Cardiac septum (tissue), 1 donor: ENCODE results near the gene TRMT11. TPM values are rescaled to one million over a fixed set of nuclear protein-coding genes. Genes with fewer than 3 reads are reported as not detected.
"Not testable (repeated sequence)": the region's sequence is repeated elsewhere in the genome, so short reads cannot be mapped to it uniquely, and the experiment has no call there.

Experiments
- DNase-seq: peaks from one replicate; pipeline ENCODE4 v3.0.0-alpha.2; 2020; ENCODE audit warnings: low spot score
- intact Hi-C: fragments of 100-400 bp; cut with DNase I; formaldehyde crosslinking; loops from one replicate; pipeline ENCODE4 v1.14.0; 2022
- total RNA-seq: library from RNA; stranded (reverse); fragmentation: NEBNext Ultra II Directional; extraction: Animal tissue kit (Norgen Biotek cat#: 25700); gene quantifications from one replicate; pipeline ENCODE4 v1.2.1, GENCODE V29; 2021
- donor health status: DM: no; HTN: no; CAD: no.

Gene TRMT11
- total RNA-seq, 1 donor from 2014 or later, result 13.3 TPM

DNA sequence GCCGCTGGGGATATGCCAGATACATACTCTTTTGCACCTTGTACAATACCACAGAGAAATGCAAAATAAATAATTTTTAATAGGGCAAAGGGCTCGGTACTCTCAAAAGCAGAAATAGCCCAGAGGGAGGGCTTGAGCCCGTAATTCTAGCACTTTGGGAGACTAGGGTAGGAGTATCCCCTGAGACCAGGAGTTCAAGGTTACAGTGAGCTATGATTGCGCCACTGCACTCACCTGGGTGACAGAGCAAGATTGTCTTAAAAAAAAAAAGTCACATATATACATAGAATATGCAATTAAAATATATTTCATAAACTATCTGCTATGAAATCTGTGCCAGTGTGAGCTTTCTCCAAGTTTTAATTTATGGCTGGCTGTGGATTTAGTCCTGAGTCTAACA lies 818 bp upstream of the TRMT11 start:
- intact Hi-C loops, result loop anchor here (10.0 kb wide), 1 partner anchor 1129 kb away; the partner anchor contains the start of gene RSPO3
- no peak for DNase-seq

- intact Hi-C loops, result loop anchor here (10.0 kb wide), 1 partner anchor 1129 kb away; the partner anchor contains the start of gene RSPO3
- DNase-seq, result no peak
These were observed 400 bp upstream of the TRMT11 start for GRCh38 chr6:125985979-125986300.

GRCh38 chr6:125987026-125987617 lies 782 bp downstream of the TRMT11 start:
- intact Hi-C loops, result loop anchor here (10.0 kb wide), 1 partner anchor 1128 kb away; the partner anchor contains the start of gene RSPO3
- no peak for DNase-seq

DNA sequence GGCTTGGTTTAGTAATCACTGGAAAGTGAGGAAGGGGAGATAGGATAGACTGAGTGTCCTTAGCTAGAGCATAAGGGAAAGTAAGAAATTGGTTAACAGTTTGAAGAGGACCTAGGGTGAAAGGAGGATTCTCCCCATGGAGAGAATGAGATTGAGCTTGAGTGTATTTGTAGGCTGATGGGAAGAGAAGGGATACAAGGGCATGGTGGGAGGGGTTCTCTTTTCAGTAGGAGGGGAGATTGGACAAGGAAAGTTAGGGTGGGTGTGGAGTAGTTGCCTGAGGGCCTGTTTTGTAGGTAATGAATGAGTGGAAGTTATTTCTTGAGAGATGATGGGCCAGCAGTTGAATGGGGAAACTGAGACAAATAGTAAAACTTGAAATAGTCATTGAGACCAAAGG lies 1.9 kb downstream of the TRMT11 start:
- no peak for DNase-seq
- intact Hi-C loops, result loop anchor here (10.0 kb wide), 1 partner anchor 1127 kb away; the partner anchor contains the start of gene RSPO3

- intact Hi-C loops, result loop anchor here (10.0 kb wide), 1 partner anchor 1125 kb away; the partner anchor contains the start of gene RSPO3
- no peak for DNase-seq
These were observed 3.3 kb downstream of the TRMT11 start for GRCh38 chr6:125989631-125990030.

GRCh38 chr6:125991653-125992052 lies 5.3 kb downstream of the TRMT11 start:
- intact Hi-C loops, result no loop called here

DNA sequence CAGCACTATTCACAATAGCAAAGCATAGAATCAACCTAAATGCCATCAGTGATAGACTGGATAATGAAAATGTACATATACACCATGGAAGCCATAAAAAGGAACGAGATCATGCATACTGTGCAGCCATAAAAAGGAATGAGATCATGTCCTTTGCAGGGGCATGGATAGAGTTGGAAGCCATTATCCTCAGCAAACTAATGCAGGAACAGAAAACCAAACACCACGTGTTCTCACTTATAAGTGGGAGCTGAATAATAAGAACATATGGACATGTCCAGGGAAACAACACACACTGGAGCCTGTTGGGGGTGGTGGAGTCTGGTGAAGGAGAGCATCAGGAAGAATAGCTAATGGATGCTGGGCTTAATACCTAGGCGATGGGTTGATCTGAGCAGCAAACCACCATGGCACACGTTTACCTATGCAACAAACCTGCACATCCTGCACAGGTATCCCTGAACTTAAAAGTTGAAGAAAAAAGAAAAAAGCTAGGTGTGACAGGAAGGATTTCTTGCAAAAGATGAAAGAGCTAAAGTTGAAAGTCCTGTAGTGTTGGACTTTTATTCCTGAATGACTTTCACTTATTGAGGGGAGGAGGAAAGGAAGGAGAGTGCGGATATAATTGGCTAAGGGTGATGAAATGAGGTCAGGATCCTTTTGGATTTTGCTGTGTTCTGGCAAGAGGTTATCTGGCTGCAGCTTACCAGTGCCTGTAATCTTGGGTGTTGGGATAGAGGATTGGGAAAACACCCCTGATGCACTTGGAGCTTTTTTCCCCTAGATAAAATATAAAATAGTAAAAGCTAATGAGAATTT lies 8.5 kb downstream of the TRMT11 start:
- intact Hi-C loops, result no loop called here
- no peak for DNase-seq

More at GRCh38 chr6:125991653-125992052, 5.3 kb downstream of the TRMT11 start:
- DNase-seq, result no peak

GRCh38 chr6:125995972-125996580 lies 9.7 kb downstream of the TRMT11 start:
- intact Hi-C loops, result no loop called here

DNA sequence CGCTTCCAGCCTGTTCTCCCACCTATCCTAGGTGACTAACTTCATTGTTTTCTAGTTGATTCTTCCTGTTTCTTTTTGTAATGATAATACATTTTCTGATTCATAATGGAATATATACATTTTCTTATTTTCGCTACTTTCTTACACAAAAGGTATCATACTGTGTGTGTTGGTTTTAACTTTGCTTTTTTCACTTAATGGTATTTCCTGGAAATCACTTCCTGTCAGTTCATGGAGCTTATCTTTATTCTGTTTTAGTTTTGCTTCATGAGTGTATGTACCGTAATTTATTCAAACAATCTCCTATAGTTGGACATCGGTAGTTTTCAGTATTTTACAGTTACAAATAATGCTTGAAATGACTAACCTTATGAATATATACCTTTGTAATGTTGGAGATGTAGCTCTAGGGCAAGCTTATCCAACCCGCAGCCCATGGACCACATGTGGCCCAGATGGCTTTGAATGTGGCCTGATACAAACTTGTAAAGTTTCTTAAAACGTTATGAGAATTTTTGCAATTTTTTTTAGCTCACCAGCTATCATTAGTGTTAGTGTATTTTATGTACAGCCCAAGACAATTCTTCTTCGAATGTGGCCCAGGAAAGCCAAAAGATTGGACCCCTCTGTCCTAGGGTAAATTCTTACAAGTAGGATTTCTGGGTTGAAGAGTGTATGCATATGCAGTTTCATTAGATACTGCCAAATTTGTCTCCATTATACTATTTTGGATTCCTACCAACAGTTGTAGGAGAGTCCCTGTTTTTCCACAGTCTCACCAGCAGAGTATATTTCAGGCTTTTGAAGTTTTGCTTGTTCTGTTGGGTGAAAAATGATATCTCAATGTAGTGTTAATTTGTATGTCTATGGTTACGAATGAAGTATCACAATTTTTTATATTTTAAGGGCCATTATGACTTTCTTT lies 16.7 kb downstream of the TRMT11 start:
- DNase-seq, result no peak
- intact Hi-C loops, result no loop called here

More at GRCh38 chr6:125995972-125996580, 9.7 kb downstream of the TRMT11 start:
- DNase-seq, result peak; percentile 80

GRCh38 chr6:126007800-126008199 lies 21.5 kb downstream of the TRMT11 start:
- intact Hi-C loops, result no loop called here
- DNase-seq, result no peak

DNA sequence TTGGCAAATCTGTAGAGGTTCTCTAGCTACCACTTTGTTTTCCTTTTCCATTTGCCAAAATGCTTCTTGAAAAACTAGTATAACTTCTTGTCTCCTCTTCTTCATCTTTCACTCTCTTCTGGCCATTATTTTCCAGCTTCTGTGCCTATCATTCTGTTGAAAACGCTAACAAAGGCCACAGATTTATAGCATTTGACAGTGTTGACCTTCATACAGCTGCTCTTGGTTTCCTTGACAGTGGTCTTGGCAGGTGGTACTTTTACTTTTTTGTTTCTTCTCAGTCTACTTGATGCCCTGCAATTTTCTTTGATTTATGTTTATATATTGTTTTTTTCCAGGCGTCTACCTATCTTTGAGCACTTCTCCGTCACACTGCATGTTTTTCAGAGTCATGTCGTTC lies 23.7 kb downstream of the TRMT11 start:
- DNase-seq, result no peak
- intact Hi-C loops, result no loop called here

DNA sequence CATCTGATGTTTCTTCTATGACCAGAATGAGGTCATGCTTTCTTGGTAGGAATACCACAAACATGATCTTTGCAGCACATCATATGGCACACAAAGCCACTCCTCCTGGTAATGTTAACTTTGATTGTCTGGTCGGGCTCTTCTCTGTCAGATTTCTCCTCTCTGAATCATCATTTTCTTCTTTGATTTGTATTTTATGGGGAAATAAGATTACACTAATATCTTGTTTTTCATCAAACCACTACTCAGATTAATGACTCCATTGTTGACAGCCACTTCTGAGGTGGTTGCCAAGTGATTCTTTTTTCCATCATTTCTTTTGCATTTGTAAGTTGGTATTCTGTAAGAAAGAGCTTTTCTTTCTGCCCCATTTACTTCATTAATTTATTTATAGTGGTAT lies 29.5 kb downstream of the TRMT11 start:
- intact Hi-C loops, result no loop called here
- DNase-seq, result no peak

DNA sequence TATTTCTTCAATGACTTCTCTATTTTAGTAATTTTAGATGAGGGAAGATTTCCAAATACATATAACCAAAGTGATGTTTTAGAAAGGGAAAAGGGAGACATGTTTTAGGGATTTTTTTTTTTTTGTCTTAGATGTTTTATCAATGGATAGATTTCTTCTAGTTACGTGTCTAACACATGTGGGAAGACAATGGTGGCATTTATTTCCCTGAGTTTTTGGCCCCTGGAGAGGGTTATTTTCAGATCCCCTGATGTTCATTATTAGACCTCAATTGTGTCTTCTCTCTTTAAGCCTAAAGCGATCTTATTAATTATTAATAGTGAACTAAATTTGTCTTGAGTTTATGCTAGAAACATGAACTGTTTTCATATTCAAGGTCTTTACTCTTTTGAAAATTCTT lies 30.3 kb downstream of the TRMT11 start:
- DNase-seq, result no peak
- intact Hi-C loops, result no loop called here

DNA sequence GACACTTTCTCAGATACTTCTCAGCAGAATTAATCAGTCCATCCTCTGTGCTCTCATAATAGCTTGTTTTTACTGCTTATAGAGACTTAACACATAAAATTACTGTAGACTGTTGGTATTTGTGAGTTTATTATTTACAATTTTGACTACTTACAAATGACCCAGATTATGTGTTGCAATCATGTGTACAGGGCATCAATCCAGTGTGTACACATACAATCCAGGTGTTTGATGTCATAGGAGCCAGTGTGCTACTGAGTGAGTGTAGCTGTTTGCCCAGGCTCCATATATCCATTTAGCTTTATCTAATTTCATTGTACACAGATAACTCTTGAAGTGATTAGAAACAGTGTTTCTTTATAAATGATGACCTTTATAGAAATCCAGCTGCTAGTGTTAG lies 31.3 kb downstream of the TRMT11 start:
- DNase-seq, result no peak
- intact Hi-C loops, result no loop called here

DNA sequence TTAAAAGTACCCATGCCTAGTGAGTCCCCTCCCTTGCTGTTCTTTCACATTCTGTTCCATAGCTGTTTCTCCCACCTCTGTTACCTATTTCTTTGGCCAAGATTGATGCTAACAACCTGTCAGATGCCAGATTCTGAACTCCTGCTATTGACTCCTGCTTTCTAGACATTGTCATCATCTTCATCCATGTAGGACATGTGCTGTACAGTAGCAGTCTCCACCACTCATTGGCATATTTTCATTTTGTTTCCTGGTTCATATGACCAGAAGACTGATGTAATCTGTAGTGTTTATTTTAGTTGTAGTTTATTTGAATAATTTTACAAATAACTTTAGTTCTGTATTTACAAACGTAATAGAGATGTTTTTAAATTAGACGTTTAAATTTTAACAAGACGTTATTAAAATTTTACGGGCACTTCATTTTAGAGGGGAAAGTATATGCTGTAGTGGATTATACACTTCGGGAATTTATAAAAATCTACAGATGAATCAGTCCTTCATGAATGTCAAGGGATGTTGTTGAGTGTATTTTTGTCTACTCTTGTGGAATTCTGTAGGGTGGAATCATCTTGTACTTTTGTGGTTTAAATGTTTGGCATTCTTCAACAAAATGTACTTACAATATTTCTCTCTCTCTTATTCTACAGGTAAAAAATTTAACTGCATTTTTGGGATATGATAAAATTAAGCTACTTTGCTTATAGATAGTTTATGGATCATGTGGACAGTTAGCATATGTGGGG lies 34.1 kb downstream of the TRMT11 start:
- intact Hi-C loops, result no loop called here
- no peak for DNase-seq

DNA sequence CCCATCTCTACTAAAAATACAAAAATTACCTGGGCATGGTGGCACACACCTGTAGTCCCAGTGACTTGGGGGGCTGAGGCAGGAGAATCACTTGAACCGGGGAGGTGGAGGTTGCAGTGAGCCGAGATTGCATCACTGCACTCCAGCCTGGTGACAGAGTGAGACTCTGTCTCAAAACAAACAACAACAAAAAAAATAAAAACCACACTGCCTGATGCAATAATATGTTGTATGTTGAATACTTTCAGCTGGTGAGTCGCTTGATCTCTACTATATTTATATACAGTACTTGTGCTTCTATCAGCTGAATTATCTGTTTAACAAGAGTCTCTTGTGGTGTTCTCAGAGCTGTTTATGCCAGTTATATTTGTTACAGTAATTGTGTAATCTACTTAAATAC lies 37.1 kb downstream of the TRMT11 start:
- intact Hi-C loops, result not testable (repeated sequence)

GRCh38 chr6:126026001-126026400 lies 39.7 kb downstream of the TRMT11 start:
- intact Hi-C loops, result no loop called here
- DNase-seq, result no peak

More for the DNA sequence above, 37.1 kb downstream of the TRMT11 start:
- not testable (repeated sequence) for DNase-seq

DNA sequence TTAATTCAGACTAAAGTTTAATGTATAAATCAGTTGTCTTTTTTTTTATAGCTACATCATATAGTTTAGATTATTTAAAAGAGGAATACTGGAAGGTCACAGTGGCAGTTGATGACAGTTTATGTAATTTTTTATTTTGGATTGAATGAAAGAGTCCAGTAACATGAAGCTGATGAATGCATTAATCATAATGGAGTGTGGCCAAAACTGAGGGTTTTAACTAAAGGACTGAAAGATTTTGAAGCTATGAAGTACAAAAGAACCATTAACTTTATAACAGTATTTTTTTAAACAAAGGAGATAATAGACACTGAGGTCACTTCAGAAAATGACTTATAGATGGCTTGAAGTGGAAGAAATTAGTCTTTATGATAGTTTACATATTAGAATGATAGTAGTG lies 41.3 kb downstream of the TRMT11 start:
- intact Hi-C loops, result no loop called here

DNA sequence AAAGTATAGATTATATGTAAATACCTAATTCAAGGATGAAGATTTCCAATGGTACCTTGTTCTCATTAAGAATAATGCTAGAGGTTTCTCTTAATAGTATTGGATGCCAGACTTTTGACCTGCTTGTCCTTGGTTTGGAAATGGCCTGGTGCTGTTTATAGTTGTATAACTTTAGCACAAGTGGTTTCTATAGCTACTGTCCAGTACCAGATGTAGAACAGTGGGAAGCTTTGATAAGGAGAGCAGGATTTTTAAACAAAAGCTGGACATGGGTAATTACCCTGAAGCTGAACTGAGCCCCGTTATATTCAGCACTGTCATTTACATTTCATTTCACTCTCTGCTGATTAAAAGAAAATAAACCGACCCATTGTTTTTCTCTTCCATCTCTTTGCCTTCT lies 43.7 kb downstream of the TRMT11 start:
- intact Hi-C loops, result loop anchor here (10.0 kb wide), 1 partner anchor 1235 kb away; the partner anchor contains the start of gene RNF146
- no peak for DNase-seq

More for the DNA sequence above, 41.3 kb downstream of the TRMT11 start:
- no peak for DNase-seq
